NOMO-1 treated with dmso at 0.1 percent for 144 hours (cell line): ENCODE data around the gene TRMT44.

Experiments used
- DNase-seq: peaks from one replicate; lab custom pipeline; 2025; ENCODE audit not compliant: unreplicated experiment; lab: John Stamatoyannopoulos, UW

Gene TRMT44

DNA sequence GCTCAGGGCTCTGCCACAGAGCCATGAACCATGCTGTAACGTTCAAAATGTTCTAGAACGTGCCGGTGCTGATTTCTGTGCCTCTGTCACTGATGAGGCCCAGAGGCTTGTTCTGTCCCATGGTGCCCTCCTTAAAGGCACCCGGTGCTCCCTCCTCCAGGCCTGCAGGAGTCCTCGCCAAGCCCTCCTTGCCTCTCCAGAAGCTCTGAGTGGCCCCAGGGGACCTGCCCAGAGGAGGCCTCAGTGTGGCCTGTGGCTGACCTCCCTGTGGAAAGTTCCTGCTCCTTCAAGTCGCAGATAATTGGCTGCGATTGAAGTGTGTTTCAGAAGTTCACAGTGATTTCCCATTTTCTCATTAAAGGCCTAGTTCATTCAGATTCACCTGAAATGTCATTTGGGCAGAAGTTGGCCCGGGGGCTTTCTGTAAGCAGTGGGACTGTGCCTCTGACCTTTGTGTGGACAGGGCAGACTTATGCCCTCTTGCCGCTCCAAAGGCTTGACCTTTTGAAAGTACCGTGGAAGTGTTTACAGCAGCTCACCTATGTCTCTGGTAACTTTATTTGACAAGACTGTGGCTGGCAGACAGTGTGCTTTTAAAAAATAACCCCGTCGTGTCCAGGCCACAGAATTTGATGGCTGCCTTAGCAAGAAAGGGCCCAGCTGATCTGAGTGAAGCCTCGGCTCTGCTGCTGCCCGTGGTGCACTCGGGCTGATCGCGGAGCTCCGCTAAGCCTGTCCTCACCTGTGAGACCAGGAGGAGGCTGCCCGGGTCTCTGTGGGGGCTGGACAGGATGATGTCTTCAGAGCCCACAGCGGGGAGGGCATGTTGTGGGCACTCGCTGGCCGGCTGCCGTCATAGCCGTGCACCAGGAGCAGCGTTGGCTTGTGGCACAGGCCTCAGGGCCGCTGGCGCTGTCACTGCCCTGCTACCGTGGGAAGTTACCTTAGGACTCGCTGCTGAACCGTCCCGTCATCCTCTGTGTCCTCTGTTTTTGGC is 25.3 kb downstream of the TRMT44 start:
- DNase-seq = no peak

DNA sequence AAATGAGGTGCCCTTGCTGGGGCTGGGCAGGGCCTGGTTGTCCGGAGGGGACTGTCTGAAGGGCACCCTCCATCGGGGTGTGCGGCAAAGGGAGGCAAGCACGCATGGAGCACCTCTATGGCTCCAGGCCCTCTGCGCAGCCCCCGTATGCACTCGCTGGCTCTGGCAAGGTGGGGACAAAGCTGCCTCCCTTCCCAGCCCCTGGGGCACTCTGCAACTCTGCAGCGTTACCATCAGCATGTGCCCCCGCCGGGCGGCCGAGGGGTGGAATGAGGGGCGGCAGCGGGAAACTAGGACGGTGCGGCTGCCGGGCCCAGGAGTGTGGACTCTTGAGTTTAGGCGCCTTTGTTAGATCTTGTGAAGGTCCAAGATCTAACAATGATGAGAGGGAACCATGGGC is 26.4 kb downstream of the TRMT44 start:
- no peak for DNase-seq

- DNase-seq = peak; percentile 19
Measured at GRCh38 chr4:8468746-8469535, 28.4 kb downstream of the TRMT44 start.

- no peak for DNase-seq
Measured at GRCh38 chr4:8469550-8469949, 29.0 kb downstream of the TRMT44 start.

DNA sequence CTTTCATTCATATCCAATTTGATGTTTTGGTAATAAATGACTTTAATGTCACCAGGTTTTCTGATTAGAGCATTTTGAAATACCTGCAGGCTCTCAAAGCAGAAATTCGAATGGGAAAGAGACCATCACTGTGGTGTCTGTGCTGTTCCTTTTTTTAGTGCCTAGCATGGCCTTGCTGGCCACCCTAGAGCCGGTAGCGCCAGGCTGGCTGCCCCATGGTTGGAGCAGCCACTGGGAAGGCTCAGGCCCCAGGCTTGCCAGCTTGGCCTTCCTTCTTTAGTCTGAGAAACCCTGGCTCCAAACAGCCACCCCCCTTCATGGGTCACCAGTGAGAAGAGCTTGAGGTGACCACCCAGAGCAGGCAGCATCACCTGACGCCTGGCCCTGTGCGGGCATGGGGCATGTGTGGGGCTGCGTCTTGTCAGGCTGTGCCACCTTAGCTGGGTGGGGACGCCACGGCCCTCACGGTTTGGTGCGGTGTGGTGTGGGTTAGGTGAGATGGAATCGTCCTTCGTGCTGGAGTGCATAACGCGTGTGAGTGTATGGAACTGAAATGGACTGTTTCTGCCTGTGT is 30.0 kb downstream of the TRMT44 start:
- no peak for DNase-seq

DNA sequence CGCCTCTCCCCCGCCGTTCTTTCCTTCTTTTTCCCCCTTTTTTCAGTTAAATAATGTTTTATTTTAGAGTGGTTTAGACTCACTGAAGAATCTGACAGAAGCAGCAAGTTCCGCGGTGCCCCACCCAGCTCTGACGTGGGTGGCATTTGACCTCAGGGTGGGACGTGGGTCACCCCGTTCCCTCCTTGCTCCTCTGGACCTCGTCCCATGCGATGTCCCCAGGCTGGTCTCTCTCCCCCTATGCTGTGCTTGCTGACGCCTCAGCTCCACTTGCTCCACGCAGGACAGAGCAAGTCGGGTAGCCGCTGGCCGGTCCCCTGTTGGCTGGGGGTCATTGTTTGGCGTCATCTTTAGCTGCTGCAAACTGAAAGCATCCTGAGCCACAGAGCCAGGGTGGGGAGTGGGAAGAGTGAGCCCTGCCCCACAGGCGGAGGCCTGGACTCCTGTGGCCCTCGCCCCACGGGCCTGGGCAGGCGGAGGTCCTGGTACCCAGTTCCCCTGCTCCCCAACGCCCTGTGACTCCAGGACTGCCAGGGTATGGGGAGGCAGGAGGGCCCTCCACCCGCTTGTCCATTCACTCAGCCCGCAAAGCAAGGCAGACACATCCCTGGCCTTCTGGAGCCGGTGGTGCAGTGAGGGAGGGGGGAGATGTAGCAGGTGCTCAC is 30.8 kb downstream of the TRMT44 start:
- DNase-seq = no peak

GRCh38 chr4:8472158-8472688 is 31.6 kb downstream of the TRMT44 start:
- DNase-seq = no peak

DNA sequence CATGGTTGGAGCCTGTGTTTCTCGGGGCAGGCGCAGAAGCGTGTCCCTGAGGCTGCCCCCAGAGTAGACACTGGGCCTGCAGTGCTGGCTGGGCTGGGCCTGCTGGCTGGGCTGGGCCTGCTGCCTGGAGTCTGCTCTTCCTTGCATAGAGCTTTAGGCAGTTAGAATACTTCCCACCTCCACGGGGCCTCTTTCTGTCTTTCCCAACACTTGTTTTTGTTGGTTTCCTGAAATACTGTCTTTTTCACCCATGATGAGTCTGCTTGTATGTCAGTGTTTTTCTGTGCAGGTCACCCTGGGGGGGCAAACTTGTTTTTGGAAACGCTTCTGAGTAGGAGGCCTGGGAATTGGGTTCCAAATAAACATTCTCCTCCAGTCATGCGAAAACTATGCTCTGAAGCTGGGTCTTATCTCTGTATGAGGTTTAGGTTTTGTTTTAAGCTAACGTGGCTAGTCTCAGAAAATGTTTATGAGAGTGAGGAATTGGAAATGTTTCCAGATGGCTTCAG is 32.2 kb downstream of the TRMT44 start:
- no peak for DNase-seq

- no peak for DNase-seq
Measured at GRCh38 chr4:8473198-8473919, 32.8 kb downstream of the TRMT44 start.

DNA sequence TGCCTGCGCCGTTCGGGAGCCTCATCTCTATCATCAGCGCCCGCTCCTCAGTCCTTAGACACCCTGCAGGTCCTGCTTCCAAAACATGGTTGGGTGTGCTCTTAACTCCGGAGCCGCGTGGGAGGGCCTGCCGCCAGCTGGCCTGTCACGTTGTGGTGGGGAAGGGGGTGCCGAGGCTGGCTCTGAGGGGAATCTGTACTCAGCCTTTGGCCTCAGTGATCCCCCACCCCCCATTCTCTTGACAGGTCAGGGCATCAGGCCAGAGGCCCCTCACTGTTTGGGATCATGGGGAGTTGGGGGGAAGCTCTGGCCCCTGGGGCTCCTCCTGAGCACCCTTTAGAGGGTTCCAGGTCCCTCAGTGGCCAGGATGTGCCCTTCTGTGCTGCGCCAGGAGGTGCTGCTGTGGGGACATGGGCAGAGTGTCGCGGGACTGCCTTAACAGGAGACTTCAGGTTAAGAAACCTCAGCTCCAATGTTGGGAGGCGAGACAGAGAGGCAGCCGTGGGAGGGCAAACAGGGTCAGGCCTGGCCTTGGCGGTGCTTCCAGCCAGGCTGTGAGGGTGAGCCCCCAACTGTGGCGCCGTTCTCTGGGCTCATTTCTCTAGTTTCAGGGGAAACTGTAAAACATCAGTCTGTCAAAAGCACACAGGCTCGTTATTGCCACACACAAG is 33.5 kb downstream of the TRMT44 start:
- no peak for DNase-seq

DNA sequence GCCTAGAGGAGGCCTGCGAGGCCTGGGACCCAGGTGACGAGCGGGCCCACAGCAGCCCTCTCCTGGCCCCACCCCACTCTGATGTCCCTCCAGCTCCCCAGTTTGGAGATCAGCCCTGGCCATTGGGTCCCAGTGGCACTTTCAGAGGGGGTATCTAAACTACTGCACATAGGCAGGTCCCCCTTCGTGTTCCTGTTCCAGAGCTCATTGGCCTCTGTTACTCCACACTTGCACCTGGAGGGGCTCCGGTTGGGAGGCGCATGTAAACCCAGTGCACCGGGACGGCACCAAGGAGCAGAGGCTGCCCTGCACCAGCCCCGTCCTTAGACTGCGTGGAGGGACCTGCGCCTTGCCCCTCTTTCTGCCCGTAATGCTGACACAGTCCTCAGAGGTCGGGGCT is 34.3 kb downstream of the TRMT44 start:
- DNase-seq = no peak

DNA sequence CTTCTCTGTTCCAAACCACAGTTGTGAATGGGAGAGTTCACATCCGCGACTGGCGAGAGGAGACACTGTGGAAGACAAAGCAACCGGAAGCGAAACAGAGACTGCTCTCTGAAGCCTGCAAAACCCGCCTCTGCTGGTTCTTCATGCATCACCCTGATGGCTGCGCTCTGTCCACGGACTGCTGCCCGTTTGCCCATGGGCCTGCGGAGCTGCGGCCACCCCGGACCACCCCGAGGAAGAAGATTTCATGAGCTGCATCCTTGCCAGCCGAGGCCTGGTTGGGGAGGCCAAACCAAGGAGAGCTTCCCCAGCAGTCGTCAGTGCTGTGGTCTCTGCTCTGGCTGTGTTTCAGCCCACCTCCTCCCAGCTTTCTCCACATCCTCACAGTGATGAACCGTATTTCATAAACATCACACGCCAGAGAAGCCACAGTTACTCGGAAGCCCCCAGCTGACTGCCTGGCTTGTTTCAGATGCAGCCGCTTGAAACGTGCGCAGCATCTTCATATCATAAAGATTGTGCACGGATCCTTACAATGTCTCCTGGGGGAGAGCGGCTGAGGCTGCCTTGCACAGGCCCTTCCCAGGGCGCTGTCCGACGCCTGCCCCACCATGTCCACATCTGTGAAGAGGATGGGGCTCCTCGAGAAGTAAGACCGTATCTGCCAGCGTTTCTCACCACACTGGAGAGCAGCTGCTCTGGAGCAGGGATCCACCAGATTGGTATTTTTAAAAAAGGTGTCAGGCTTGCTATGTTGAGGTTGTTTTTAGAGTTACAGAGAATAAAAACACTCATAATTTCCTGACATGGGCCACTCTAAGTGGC is 35.4 kb downstream of the TRMT44 start:
- no peak for DNase-seq

- no peak for DNase-seq
Measured at GRCh38 chr4:8477095-8477635, 36.6 kb downstream of the TRMT44 start.

DNA sequence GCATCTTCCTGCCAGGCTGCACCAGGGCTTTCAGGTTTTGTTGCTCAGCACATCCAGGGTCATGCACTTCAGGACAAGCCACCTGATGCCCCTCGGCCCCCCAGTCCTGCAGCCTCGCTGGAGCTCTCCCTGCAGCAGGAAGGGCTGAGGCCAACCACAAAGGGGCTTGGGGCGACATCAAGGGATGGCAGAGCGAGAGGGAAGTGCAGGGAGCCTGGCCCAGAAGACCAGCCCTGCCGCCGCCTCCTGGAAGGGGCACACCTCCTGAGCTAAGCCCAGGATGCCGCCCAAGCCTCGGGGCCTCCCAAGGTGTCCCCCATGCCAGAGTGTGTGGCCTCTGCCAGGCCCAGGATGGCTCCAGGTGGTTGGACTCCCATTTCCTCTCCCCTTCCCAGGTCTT is 37.1 kb downstream of the TRMT44 start:
- no peak for DNase-seq

GRCh38 chr4:8478371-8478770 is 37.8 kb downstream of the TRMT44 start:
- no peak for DNase-seq

DNA sequence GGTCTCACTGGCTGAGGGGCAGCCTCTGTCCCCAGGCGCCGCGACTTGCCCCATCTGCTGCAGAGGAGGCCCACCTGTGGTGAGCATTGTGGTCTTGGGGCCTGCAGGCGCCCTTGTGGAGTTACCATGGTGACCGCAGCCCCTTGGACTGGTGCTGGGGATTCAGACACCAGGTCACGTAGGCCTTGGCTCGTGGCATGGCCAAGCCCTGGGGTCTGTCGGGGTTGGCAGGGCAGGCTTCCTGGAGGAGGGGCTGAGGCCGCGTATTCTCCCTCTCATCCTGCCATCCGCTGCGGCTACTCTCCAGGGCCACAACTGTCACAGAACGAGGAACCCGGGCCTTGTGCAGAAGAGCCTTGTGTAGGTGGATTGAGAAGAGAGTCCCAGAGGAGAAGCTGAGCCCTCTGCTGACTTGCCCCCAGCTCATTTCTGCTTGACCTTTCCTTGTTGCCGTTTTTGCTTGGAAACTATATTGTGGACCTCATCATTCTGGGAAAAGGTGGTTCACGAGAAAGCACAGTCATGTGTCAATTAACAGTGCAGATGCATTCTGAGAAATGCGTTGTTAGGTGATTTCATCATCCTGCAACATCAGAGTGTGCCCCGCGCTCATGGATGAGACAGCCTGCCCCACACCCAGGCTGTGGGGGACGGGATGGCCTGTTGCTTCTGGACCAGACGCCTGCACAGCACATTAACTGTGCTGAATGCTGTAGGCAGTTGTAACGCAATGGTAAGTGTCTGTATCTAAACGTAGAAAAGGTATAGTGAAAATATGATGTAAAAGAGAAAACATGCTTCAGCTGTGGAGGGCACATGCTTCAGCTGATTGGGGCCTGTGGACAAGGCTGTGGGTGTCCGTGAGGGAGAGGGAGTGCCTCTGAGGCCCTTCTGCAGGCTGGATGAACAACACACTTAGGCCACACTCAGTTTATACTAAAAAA is 38.5 kb downstream of the TRMT44 start:
- no peak for DNase-seq

GRCh38 chr4:8480221-8480620 is 39.6 kb downstream of the TRMT44 start:
- DNase-seq = no peak
